OCI-LY7 (cell line): Measurements from ENCODE around the gene ZIC5. TPM values are rescaled to one million over a fixed set of nuclear protein-coding genes. Genes with fewer than 3 reads are reported as not detected.

ENCODE experiments used
- BruUV-seq: library from RNA; stranded (reverse); fragments of 400-500 nt; replicated peaks from 2 replicates; lab custom pipeline; 2021; lab: Mats Ljungman, UMichigan
- CTCF ChIA-PET: fragments of 300-600 bp; sonication (Branson Sonifier 250); formaldehyde crosslinking; loops from one replicate; lab custom pipeline; 2022; ENCODE audit warnings: antibody characterized with exemption; ENCODE audit not compliant: unreplicated experiment; lab: Charles Lee
- POLR2A ChIA-PET: fragments of 300-600 bp; sonication (Branson Sonifier 250); formaldehyde crosslinking; loops from one replicate; lab custom pipeline; 2022; ENCODE audit warnings: antibody characterized with exemption; lab: Charles Lee
- DNase-seq: peaks from one replicate; pipeline ENCODE4 v3.0.0-alpha.2; 2015; ENCODE audit warnings: low spot score
- H2AFZ ChIP-seq: fragments of 200-600 bp; sonication (generic), shearing (Covaris generic); 2 replicates; pipeline ENCODE4 v1.6.1; 2014; ENCODE audit warnings: mild to moderate bottlenecking, antibody characterized with exemption, low read length, moderate library complexity
- H3K27ac ChIP-seq: fragments of 200-600 bp; sonication (generic); 2 replicates; pipeline ENCODE4 v1.5.1; 2014; ENCODE audit warnings: mixed run types, low read depth, mild to moderate bottlenecking, moderate library complexity, low read length, inconsistent platforms; ENCODE audit not compliant: poor library complexity, severe bottlenecking
- H3K36me3 ChIP-seq: fragments of 200-600 bp; sonication (generic); 2 replicates; pipeline ENCODE4 v1.6.1; 2014; ENCODE audit warnings: mild to moderate bottlenecking, antibody characterized with exemption, low read length, moderate library complexity, mixed read lengths; ENCODE audit not compliant: insufficient read depth
- H3K4me1 ChIP-seq: fragments of 200-600 bp; sonication (generic); 2 replicates; pipeline ENCODE4 v1.5.1; 2014; ENCODE audit warnings: mild to moderate bottlenecking, low read length; ENCODE audit not compliant: insufficient read depth, poor library complexity, severe bottlenecking
- H3K4me2 ChIP-seq: fragments of 200-600 bp; sonication (generic); 2 replicates; pipeline ENCODE4 v1.6.1; 2014; ENCODE audit warnings: mild to moderate bottlenecking, low read length
- H3K4me3 ChIP-seq: fragments of 200-600 bp; sonication (generic); 2 replicates; pipeline ENCODE4 v1.5.1; 2014; ENCODE audit warnings: mild to moderate bottlenecking, low read depth, low read length; ENCODE audit not compliant: poor library complexity, severe bottlenecking
- H3K79me2 ChIP-seq: fragments of 200-600 bp; sonication (generic); 2 replicates; pipeline ENCODE4 v1.6.1; 2016; ENCODE audit warnings: low read depth, mild to moderate bottlenecking, low read length, moderate library complexity, mixed read lengths; ENCODE audit not compliant: insufficient read depth
- H3K9me2 ChIP-seq: fragments of 200-600 bp; sonication (generic); 2 replicates; pipeline ENCODE4 v1.6.1; 2016; ENCODE audit warnings: mild to moderate bottlenecking, low read length, mixed read lengths; ENCODE audit not compliant: insufficient read depth
- H3K9me3 ChIP-seq: fragments of 200-600 bp; sonication (generic); 2 replicates; pipeline ENCODE4 v1.6.1; 2014; ENCODE audit warnings: mild to moderate bottlenecking, mixed run types, low read length, mixed read lengths
- H4K20me1 ChIP-seq: fragments of 200-600 bp; sonication (generic); 2 replicates; pipeline ENCODE4 v1.6.1; 2014; ENCODE audit warnings: mild to moderate bottlenecking, antibody characterized with exemption, low read length, moderate library complexity, mixed read lengths; ENCODE audit not compliant: insufficient read depth
- CTCF ChIP-seq: fragments of 200-600 bp; sonication (generic); conservative IDR thresholded peaks from 2 replicates; pipeline ENCODE4 v1.5.1; 2014; ENCODE audit warnings: mild to moderate bottlenecking, antibody characterized with exemption, low read length, moderate library complexity, mixed read lengths
- EZH2phosphoT487 ChIP-seq: fragments of 200-600 bp; sonication (generic); IDR thresholded peaks from 2 replicates; pipeline ENCODE4 v1.6.1; 2018; ENCODE audit warnings: low read depth, borderline replicate concordance, mild to moderate bottlenecking, mixed run types, antibody characterized with exemption, low read length, moderate library complexity, mixed read lengths
- intact Hi-C: fragments of 100-400 bp; cut with micrococcal nuclease; formaldehyde crosslinking; loops from one replicate; pipeline ENCODE4 v1.10.0; 2022; ENCODE audit not compliant: unreplicated experiment
- total RNA-seq, 2 experiments: library from RNA; depleted of rRNA in 1 of 2; stranded (reverse); fragments of >200 nt in 1 of 2; shearing (Covaris generic) in 1 of 2; gene quantifications; 2 replicates each; pipeline ENCODE4 v1.2.3, GENCODE V29; 2014 to 2022

ZIC5 gene
- total RNA-seq, 2 experiments from 2014 or later = not detected

GRCh38 chr13:99955747-99956472, 15.7 kb downstream of the ZIC5 start:
- BruUV-seq = no TSS peak
- Histone ChIP-seq H3K9me3 (no peaks in the 10 kb centered on the region), H3K79me2 (no peaks in the 10 kb centered on the region), H3K9me2 (no peaks in the 10 kb centered on the region), H4K20me1 (no peaks in the 10 kb centered on the region), H3K27ac (no peak overlapping the region), H2AFZ (no peak overlapping the region), H3K4me2 (no peak overlapping the region), H3K4me1 (no peaks in the 10 kb centered on the region), H3K4me3 (no peak overlapping the region), H3K36me3 (no peaks in the 10 kb centered on the region)
- ChIA-PET POLR2A (no interaction called here), CTCF (no interaction called here)
- intact Hi-C loops = no loop called here
- TF ChIP-seq EZH2phosphoT487 (no peak), CTCF (no peak)
- DNase-seq = no peak

- no peak for DNase-seq
- Histone ChIP-seq H3K4me1 (no peaks in the 10 kb centered on the region), H2AFZ (no peak overlapping the region), H3K9me2 (no peaks in the 10 kb centered on the region), H3K79me2 (no peaks in the 10 kb centered on the region), H4K20me1 (no peaks in the 10 kb centered on the region), H3K36me3 (no peaks in the 10 kb centered on the region), H3K4me2 (no peak overlapping the region), H3K9me3 (no peaks in the 10 kb centered on the region), H3K4me3 (no peak overlapping the region), H3K27ac (no peak overlapping the region)
- TF ChIP-seq EZH2phosphoT487 (no peak), CTCF (no peak)
- intact Hi-C loops = no loop called here
- BruUV-seq = no TSS peak
- ChIA-PET POLR2A (no interaction called here), CTCF (no interaction called here)
Measured at GRCh38 chr13:99955107-99955746, 16.3 kb downstream of the ZIC5 start.
